HPDE6-E6E7 (cell line): ENCODE measurements around the gene PGM5.
"Not testable (repeated sequence)": the region's sequence is repeated elsewhere in the genome, so short reads cannot be mapped to it uniquely, and the experiment has no call there.

Experiments
- DNase-seq: peaks from one replicate; pipeline ENCODE4 v3.0.0; 2011; ENCODE audit warnings: missing footprints; ENCODE audit errors: extremely low spot score

PGM5 gene

DNA sequence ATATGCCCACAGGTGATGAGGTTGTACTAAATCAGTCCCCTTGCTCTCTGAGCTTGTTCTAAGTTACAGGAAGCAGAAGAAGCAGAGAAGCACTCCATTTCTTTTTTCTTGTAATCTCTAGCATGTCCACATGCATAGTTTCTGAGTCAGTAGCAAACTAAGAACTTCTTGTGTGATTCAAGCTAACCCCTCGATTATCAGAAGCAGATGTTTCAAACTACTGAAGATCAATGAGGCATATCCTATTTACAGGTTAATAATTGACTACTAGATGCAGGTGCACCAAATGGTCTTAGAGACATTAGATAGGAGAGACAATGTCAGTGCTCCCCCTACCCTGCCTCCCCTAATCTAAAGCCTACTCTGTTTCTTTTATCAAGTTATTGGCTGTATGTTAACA lies 21.3 kb downstream of the PGM5 start:
- not testable (repeated sequence) for DNase-seq

DNA sequence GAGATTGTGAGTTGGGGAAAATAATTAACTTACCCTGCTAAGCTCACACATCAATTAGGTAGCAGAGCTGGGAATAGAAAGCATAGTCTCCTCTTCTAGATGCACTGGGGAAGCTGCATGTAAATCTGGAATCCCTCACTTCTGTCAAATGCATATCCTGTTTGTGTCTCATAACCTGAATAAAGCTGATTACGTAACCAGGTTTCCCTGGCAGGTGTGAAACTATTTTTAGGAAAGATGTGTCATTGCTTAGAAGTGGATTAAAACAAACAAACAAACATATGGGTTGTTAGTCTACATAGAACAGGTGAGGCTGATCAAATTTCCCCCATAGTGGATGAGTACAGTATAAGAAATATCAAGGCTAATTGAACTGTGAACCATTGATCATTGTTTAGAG lies 27.5 kb downstream of the PGM5 start:
- DNase-seq, result not testable (repeated sequence)

DNA sequence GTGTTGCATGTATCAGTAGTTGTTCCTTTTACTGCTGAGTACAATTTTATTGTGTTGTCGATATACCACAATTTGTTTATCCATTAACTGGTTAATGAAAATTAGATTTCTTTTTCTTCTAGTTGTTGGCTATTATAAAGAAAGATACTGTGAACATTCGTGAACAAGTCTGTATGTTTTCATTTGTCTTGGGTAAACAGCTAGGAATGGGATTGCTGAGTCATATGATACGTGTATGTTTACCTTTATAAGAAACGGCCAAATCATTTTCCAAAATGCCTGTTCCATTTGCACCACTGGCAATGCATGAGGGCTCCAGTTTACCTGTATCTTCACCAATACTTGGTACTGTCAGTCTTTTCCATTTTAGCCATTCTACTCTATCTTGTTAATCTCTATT lies 33.1 kb downstream of the PGM5 start:
- not testable (repeated sequence) for DNase-seq

DNA sequence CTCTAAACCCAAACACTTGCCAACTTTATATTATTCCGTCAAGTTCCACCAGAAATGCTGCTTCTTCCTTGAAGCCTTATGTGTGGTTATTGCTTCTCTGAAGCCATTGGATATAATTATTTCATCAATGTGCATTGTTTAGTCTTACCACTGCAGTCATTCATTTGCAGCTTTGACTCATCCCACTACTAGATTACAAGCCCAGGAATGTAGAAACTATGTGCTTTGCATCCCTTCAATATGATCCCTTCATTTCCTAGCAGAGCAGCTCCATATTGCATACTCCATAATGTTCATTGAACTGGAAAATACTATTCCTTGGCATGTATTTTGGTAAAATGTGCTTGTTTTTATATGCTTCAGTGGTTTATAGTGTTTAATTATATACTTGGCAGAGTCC lies 34.3 kb downstream of the PGM5 start:
- DNase-seq, result not testable (repeated sequence)

DNA sequence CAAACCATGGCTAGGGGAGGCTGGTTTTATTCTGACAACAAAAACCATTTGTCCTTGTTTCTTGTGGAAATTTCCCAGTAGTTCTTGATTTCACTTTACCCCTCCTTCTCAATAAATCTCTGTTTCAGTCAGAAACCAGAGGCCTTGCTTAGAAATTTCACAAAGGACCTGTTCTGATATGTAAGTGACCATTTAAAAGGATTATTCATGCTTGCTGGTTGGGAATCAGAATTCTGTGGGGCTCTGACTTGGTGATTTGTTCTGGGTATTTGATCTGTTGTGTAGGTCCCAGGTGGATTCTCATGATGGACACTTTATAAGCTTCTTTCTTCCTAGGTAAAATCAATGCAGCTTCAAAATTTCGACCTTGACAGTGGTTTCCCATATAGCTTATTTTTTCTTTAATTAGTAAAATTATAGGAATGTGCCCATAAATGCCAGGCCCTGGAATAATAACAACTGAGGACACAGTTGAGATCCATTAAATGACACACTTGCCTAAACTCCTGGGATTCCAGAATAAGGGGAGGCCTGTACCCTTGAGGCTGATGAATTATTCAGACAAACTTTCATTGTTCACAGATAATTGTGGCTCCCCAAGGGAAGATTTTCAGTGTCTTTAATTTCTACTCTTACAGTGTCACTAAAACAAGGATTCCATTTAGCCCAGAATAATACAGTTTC lies 40.1 kb downstream of the PGM5 start:
- DNase-seq, result not testable (repeated sequence)

DNA sequence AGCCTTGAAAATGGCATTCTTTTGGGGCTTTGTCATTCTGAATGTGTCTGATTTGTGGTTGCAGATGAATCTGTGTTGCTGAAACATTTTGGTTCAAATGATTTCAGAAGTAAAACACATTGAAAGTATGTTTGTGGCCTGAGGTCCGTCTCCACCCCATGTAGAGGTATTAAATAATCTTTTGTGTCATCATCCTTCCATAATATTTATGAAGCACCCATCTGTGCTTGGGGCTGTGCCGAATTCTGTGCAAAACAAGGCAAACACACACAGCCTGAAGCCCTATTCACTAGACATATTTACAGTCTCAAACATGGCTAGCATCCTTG lies 40.6 kb downstream of the PGM5 start:
- not testable (repeated sequence) for DNase-seq

DNA sequence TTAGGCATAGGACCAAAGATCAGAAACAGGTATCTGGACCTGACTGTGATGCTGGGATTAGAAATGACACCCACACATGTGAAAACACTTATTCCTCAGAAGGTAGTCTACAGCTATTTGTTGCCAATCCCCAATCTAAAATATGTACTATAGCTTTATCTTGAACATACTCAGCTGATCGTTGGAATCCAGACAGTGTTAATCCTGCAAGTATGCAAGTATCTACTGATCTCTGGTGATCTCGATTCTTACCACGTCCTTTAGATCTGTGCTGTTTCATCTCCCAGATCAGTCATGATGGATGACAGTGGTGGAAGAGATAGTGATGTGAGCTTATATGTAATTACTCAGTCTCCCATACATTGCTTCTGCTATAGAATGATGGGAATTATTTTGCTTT lies 41.4 kb downstream of the PGM5 start:
- not testable (repeated sequence) for DNase-seq

DNA sequence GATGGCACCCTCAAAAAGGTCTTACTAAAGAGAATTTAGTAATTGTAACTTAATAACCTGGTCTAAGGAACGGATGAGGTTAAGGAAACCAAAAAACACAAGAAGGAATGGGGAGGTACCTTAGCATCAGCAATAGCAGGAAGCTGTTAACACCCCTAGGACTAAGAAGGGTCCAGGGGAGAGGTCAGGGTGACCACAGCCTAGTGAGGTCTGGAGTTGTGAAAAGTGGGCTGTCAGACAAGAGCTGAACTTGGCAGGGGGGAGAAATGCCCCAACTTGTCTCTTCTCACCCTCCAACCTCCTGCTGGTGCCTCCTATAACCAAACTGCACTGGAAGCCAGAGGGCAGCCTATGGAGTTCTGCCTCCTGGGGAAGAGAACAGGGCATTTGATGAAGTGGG lies 41.9 kb downstream of the PGM5 start:
- not testable (repeated sequence) for DNase-seq

DNA sequence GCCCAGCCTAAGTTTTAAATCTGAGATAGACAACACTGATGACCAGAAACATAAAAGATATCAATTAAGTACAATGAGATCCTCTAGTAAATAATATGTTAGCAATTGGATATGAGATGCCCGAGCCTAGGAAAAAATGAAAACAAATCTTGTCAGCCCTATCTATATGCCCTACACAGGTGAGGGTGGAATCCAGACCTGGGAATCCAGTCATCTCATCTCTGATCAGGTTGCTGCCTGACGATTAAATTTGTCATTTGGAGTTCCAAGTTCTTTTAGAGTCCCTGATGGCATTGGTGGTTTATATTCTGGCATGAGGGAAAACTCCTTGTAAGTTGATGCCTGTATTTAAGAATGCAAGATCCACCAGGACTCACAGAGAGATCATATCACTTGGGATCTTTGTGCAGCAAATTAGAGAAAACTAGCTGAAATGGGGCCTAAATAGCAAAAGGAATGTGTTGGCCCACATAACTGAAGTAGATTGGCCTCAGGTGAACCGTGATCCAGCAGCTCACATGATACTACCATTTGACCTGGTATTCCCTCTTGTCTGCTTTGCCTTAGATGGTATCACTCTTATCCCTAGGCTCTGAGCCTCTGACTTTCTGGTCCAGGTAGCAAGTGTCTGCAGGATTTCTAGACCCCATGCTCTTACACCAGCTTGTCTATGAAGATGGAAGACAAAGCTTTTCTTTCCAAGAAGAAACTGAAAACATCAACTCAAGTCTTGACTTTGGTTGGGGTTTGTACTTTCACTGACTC lies 48.2 kb downstream of the PGM5 start:
- DNase-seq, result not testable (repeated sequence)

DNA sequence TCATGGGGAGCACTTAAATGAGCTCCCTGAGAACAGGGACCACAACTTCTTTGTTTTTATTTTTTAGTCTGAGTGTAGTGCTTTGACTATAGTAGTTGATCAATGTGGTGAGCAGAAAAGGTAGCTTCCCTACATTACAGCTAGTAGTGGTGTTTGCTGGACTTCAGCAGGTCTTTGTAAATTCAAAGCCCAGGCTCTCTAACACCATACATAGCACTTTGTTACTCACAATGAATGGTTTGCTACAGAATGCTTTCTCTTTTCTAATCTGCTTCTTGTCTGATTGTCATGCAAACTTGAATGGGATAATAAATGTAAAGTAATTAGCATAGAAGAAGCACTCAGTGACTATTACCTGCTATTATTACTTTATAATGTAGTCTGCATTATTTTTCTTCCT lies 55.5 kb downstream of the PGM5 start:
- not testable (repeated sequence) for DNase-seq

DNA sequence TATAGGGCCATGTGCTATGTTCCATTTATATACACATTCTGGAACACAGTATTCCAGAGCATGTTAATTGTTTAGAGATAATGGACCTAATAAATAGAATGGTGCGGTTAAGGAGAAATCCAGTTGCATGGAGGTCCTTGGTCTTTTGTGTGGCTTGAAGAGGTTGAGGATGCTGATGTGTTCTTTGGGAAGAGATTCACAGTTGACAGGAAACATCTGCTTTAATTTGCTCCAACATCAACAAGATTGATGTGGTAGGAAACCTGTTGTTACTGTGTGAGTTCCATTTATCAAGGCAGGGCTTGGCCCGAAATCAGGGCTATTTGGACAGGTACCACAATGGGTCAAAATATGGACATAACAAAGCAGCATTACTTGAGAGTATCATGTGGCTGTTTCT lies 56.3 kb downstream of the PGM5 start:
- DNase-seq, result not testable (repeated sequence)

DNA sequence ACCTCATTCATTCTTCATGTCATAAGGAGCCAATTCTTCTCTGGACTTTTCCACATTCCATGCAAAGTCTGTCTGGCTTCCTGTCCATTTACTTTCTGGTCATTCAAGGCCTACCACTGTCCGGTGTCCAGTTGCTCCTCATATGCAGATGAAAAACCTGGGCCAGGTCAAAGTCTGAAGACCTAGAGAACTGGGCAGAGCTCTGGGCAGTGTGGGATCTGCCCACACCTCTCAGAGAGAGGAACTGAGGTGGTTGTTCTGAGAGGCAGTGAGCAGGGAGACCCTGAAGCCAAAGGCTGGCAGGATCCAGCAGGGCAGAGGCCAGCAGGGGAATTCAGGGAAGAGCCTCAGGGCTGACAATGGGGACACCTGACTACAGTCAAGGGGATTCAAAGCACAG lies 58.7 kb downstream of the PGM5 start:
- DNase-seq, result not testable (repeated sequence)

DNA sequence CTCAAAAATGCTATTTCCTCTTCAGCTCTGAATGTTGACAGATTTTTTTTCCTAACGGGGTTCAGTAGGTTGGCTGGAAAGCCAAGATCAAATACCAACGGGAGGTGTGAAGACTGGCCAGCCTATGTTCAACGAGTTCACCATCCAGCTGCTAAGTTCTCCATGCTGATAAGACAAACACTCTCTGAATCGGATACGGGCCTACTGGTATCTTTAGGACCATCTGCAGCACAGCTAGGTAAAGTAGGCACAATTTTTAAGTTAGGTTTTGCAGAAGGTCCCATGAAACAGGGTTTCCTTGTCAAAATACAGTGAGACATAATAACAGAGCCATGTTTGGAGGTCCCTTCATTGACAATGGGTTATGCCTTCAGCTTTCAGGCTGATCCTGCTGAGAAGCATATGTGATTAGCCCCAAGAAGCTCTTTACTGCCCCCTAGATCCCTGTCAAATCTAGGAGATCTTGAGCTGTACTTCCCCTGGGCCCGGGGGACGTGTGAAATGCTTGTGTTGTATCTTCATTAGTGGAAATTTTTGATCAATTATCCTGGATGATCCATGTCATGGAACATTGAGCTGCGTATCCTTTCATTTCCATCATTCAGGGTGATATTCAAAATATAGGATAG lies 60.6 kb downstream of the PGM5 start:
- no peak for DNase-seq

DNA sequence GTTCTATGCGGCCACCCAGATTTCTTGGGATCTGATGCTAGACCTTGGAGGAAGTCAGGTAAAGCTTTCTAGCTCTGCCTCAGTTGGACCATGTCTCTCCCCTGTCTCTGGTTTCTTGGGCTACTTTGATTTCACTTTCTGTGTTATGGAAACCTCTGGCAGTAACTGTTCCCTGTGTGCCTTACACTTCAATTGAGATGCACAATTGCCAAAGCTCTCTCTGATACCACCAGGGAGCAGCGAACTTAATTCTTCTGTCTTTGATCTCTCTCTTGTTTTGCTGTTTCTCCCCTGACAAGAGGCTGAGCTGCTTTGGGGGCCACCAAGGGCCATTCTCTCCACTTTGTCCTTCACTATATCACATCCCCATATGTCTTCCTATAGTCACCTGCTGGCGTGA lies 61.4 kb downstream of the PGM5 start:
- DNase-seq, result no peak

DNA sequence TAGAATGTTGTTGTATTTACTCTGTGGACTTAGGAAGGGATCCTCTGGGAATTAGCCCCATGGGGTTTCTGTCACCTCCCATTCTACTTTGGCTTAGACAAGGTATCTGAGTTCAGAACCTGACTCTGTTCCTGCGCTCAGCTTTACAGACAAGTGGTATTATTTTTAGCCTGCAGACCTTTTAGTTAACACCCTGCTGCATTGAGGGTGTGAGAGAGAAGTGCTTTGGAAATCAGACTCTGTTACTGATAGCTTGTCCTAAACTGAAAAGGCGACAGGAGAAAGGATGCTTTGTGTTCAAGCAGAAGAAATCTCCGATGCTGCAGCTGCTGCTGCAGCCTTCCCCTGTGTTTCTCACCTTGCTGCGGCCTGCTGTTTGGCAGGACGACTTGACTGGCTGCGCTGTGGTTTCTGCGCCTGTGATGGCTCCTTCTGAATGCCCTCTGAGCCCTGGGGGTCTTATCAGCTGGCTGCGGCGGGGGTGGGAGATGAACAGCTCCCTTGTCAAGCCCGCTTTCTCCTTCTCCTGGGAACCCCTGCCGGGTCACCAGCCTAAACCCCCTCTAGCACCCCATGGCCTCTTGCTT lies 61.9 kb downstream of the PGM5 start:
- no peak for DNase-seq

DNA sequence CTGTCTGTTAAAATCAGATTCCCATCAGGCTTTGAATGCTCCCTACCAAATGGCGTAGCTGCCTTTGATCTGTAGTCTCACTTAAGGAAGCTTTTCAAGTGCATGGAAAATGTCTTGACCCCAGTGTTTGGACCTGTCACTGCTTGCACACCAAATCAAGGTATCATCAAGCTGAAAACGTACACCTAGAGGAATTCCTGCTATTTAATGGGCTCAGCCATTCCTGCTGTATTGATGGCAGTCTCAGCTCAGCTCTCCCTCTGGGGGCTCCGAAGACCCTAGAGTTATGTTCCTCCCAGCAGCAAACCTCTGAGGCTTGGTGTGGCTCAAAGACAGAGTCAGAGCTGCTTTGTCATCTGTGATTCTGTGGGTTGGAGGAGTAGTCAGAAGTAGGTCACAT lies 63.5 kb downstream of the PGM5 start:
- no peak for DNase-seq

DNA sequence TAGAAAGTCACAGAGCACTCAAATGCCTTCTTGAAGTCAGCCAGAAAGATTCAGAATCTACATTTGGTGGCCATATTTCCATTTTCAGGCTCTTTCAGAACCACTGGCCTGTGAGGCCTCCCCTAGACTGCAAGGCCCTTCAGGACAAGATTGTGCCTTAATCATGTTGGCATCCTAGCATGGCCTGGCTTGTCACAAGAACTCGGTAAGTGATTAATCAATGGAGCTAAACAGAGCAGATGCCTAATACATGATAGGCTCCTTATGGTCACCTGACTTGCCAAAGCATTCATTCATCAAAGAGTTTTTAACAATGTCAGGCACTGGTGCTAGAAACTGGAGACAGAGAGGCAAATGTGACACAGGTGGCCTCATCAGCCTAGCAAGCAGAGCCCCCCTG lies 70.3 kb downstream of the PGM5 start:
- no peak for DNase-seq

DNA sequence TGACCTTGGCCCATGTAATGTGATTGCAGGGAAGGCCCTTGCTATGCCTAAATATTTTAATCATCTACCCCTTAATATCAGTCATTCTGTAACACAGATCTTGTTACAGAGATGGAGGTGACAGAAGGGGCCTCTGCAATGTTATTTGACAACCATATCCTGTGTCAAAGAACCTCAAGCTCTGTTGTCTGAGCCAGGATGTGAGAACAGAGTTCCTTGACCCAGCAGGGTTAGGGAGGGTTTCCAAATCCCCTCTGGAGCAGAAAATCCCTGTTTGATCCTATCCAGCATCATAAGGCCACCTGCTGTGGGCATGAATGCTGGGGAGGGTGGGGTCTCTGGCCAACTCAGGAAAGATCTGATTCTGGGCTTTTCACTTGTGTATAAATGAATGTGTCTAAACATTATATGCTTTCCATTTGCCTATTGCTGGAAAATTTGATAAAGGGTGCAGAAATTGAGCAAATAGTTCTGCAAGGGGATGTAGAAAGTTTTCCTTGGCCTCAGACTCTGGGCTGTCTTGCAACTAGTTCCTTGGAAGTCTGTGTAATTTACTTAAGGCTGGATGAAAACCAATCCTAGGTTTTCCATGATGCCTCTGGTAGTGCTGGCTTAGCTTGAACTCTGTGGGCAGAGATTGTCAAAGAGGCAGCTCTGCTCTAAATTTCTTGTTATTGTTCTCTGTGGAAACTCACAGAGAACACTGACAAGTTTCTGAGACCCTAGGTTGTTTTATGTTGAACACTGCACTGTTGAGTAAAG lies 71.0 kb downstream of the PGM5 start:
- no peak for DNase-seq

DNA sequence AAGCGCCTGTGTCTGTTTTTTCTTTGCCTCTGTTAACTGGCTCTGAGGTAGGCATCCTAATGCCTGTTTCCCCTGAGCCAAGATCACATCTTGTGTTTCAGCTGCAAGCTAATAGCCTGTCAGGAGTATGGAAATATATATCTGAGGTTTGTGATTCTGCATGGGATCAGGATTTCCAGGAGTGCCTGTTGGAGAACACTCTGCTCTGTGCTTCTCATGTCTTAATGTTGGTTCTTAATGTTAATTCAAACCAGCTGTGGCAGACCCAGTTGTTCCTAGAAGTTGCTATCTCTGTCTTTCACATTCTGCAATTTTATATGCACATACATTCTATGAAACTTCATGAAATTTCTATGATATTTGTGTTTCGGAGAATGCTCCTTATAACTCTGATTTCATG lies 72.1 kb downstream of the PGM5 start:
- DNase-seq, result no peak

DNA sequence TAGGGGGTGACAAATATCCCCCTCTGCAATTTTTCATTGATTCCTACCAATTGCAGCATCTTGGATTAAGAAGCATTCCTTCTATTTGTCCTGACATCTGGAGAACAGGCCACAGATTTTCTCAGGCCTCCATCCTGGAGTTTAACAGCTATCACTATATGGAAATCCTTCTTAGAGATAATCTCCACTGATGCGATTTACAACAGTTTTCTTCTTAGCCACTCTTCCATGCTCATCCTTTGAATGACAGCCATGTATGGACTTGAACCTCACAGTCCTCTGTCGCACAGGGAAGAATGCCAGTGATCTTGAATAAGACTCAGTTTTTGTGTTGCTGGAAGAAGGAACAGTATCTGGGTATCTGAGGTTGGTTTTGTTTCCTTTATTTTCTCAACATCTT lies 73.2 kb downstream of the PGM5 start:
- no peak for DNase-seq

DNA sequence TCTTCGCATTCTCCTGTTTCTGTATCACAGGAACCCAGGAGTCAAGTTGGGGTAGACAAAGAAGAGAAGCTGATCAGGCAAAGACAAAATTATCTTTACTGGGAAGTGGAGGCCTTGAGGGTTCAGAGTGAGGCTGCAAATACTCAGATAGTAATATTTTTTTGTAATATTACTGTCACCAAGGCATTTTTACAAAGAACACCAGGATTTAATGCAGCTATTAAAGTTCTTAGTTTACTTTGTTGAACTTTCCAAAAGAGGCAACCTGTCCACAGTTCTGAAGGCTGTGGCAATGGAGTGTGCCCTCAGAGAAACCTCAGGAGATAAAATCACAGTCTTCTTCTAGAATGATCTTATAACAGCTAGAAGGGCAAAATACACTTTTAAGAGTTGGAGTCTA lies 74.9 kb downstream of the PGM5 start:
- DNase-seq, result no peak

DNA sequence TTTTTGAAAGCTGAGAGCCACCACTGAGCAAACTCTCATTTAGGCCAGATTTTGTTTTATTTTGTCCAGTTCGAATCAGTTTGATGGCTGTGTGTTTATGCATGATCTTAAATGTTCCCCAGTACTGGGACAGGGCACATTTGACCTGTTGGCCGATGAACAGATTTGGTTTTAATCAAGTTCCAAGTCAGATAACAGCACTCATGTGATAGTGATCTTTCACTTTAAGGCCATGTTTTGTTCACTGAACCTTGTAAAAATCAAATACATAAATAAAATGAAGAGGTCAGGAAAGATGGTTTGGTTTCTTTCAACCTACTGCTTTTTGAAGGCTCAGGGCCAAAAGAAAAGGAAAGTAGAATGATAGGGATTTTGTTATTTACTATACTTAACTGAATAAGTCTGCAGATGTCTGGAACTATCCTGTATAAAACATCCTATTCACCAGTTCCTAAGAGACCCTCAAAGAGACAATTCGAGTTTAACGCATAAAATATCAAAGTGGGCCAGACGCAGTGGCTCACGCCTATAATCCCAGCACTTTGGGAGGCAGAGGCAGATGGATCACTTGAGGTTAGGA lies 77.2 kb downstream of the PGM5 start:
- no peak for DNase-seq
